IMR-90 (cell line): ENCODE measurements around the gene IL1RAPL1.

Source experiments
- BHLHE40 ChIP-seq: fragments of 150-350 bp; IDR thresholded peaks from 2 replicates; pipeline ENCODE4 v1.6.1; 2016; ENCODE audit warnings: mild to moderate bottlenecking, low read depth, low read length
- CEBPB ChIP-seq: IDR thresholded peaks from 2 replicates; pipeline ENCODE4 v1.6.1; 2012; ENCODE audit warnings: low read depth, low read length, improper control_type of control experiment
- FOS ChIP-seq: fragments of 150-350 bp; IDR thresholded peaks from 2 replicates; pipeline ENCODE4 v1.6.1; 2016; ENCODE audit warnings: low read depth, low read length
- MAZ ChIP-seq: IDR thresholded peaks from 2 replicates; pipeline ENCODE4 v1.6.1; 2012; ENCODE audit warnings: low read depth, mild to moderate bottlenecking, low read length, improper control_type of control experiment, moderate library complexity, borderline replicate concordance
- MXI1 ChIP-seq: IDR thresholded peaks from 2 replicates; pipeline ENCODE4 v1.6.1; 2012; ENCODE audit warnings: low read depth, mild to moderate bottlenecking, low read length, moderate library complexity, borderline replicate concordance
- NFE2L2 ChIP-seq: fragments of 150-350 bp; IDR thresholded peaks from 2 replicates; pipeline ENCODE4 v1.6.1; 2016; ENCODE audit warnings: low read depth, mild to moderate bottlenecking, low read length
- POLR2A ChIP-seq: IDR thresholded peaks from 2 replicates; pipeline ENCODE4 v1.6.1; 2012; ENCODE audit warnings: mild to moderate bottlenecking, low read depth, low read length
- RAD21 ChIP-seq: IDR thresholded peaks from 2 replicates; pipeline ENCODE4 v1.6.1; 2012; ENCODE audit warnings: low read length, improper control_type of control experiment
- RCOR1 ChIP-seq: IDR thresholded peaks from 2 replicates; pipeline ENCODE4 v1.6.1; 2012; ENCODE audit warnings: mild to moderate bottlenecking, low read length, improper control_type of control experiment; ENCODE audit not compliant: insufficient replicate concordance
- RFX5 ChIP-seq: IDR thresholded peaks from 2 replicates; pipeline ENCODE4 v1.8.0; 2012; ENCODE audit warnings: low read depth, mild to moderate bottlenecking, low read length, moderate library complexity
- SMC3 ChIP-seq: fragments of 150-350 bp; IDR thresholded peaks from 2 replicates; pipeline ENCODE4 v1.6.1; 2016; ENCODE audit warnings: low read depth, mild to moderate bottlenecking, antibody characterized with exemption, low read length, moderate library complexity
- TF ChIP-seq, protein P1 (sequence below): conservative IDR thresholded peaks from 2 replicates; pipeline ENCODE4 v1.5.1; 2012; ENCODE audit warnings: mild to moderate bottlenecking, low read depth, low read length, improper control_type of control experiment
- TF ChIP-seq, protein P2 (sequence below): fragments of 150-350 bp; IDR thresholded peaks from 2 replicates; pipeline ENCODE4 v1.6.1; 2017; ENCODE audit warnings: mild to moderate bottlenecking, antibody characterized with exemption, low read length, low read depth
- TF ChIP-seq, protein P3 (sequence below): fragments of 150-350 bp; IDR thresholded peaks from 2 replicates; pipeline ENCODE4 v1.6.1; 2016; ENCODE audit warnings: low read depth, mild to moderate bottlenecking, low read length, moderate library complexity, borderline replicate concordance

- TF ChIP-seq RFX5 (no peak), RAD21 (no peak), CEBPB (no peak), NFE2L2 (no peak), POLR2A (no peak), SMC3 (no peak), FOS (no peak), MXI1 (no peak), RCOR1 (no peak), BHLHE40 (no peak), MAZ (no peak)
- TF ChIP-seq, protein P1, sequence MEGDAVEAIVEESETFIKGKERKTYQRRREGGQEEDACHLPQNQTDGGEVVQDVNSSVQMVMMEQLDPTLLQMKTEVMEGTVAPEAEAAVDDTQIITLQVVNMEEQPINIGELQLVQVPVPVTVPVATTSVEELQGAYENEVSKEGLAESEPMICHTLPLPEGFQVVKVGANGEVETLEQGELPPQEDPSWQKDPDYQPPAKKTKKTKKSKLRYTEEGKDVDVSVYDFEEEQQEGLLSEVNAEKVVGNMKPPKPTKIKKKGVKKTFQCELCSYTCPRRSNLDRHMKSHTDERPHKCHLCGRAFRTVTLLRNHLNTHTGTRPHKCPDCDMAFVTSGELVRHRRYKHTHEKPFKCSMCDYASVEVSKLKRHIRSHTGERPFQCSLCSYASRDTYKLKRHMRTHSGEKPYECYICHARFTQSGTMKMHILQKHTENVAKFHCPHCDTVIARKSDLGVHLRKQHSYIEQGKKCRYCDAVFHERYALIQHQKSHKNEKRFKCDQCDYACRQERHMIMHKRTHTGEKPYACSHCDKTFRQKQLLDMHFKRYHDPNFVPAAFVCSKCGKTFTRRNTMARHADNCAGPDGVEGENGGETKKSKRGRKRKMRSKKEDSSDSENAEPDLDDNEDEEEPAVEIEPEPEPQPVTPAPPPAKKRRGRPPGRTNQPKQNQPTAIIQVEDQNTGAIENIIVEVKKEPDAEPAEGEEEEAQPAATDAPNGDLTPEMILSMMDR, result no peak
- TF ChIP-seq, protein P2, sequence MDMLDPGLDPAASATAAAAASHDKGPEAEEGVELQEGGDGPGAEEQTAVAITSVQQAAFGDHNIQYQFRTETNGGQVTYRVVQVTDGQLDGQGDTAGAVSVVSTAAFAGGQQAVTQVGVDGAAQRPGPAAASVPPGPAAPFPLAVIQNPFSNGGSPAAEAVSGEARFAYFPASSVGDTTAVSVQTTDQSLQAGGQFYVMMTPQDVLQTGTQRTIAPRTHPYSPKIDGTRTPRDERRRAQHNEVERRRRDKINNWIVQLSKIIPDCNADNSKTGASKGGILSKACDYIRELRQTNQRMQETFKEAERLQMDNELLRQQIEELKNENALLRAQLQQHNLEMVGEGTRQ, result no peak
- TF ChIP-seq, protein P3, sequence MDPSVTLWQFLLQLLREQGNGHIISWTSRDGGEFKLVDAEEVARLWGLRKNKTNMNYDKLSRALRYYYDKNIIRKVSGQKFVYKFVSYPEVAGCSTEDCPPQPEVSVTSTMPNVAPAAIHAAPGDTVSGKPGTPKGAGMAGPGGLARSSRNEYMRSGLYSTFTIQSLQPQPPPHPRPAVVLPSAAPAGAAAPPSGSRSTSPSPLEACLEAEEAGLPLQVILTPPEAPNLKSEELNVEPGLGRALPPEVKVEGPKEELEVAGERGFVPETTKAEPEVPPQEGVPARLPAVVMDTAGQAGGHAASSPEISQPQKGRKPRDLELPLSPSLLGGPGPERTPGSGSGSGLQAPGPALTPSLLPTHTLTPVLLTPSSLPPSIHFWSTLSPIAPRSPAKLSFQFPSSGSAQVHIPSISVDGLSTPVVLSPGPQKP, result no peak
Observed at GRCh38 chrX:29241809-29242208, 654.6 kb downstream of the IL1RAPL1 start.
